ENCODE measurements around the gene TBL1XR1. TPM values are rescaled to one million over a fixed set of nuclear protein-coding genes. Genes with fewer than 3 reads are reported as not detected.

Gene TBL1XR1
- total and polyA plus RNA-seq, 2 of the 4 experiments (the other 2 are of a cell fraction): 25.2 to 170 TPM

DNA sequence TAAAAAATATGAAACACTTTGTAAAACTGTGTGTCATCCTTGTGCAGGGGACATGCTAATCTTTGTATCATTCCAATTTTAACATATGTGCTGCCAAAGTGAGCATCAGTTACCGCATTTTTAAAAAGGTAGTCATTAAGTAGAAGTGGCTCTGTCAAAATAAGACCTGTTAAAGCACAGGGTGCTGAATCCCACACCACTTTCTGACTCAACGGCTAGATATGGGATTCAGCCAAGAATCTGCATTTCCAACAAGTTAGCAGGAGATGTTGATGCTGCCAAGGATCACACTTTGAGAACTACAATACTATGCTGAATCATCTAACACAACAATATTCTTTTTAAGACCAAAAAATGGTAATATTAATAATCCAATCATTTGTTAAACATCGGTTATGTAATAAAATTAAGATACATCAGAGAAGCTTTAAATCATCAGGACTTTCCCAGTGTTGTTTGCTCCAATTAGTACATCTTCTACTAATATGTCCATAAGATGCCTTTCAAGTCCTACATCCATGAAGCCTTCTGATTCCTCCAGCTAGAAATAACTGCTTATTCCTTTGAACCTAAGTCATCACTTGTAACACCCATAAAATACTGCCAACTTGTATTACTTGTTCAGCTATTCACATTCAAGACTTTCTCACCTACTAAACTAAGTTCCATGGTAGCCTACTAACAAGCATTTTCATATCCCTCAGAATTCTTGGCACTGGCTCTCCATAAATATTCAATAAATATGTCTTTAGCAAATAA lies 71.1 kb downstream of the TBL1XR1 start:
- ChIA-PET POLR2A (ENCODE audit: unreplicated experiment) (interaction anchor here (0.7 kb wide), 1 partner anchor 560 kb away, joined by 3 read pairs; no protein-coding TSS in a partner anchor), CTCF (interaction anchor here (0.8 kb wide), 1 partner anchor 75 kb away, joined by 3 read pairs; no protein-coding TSS in a partner anchor)
- Histone ChIP-seq H2BK120ac (ENCODE audit: low read depth, low read length) (no peak overlapping the region), H2AFZ (replicated peaks; ENCODE audit: low read length, poor library complexity) (no peak overlapping the region), H3K4me1 (ENCODE audit: control insufficient read depth, insufficient read depth, low read length) (0 out of 2 replicates have a peak, but pooled peaks cover 2% of the 10 kb centered on the region), H3K27me3 (ENCODE audit: control insufficient read depth, insufficient read depth, low read length) (no peaks in the 10 kb centered on the region), H3K14ac (replicated peaks; ENCODE audit: low read depth, low read length) (no peak overlapping the region), H3K18ac (ENCODE audit: low read depth, low read length) (no peak overlapping the region), H2BK5ac (ENCODE audit: low read depth, low read length, poor library complexity, severe bottlenecking) (no peak overlapping the region), H2BK15ac (ENCODE audit: low read depth, low read length) (no peak overlapping the region), H4K5ac (ENCODE audit: low read depth, low read length) (no peak overlapping the region), H2BK20ac (ENCODE audit: low read depth, low read length) (no peak overlapping the region), H4K91ac (ENCODE audit: insufficient read depth, low read depth, low read length) (no peak overlapping the region), H3K4ac (ENCODE audit: low read depth, low read length) (no peak overlapping the region), H3K36me3 (ENCODE audit: control insufficient read depth, insufficient read depth, low read length) (no peaks in the 10 kb centered on the region), H3K79me1 (ENCODE audit: low read depth in 1 of 2, low read length in 2 of 2) (peaks cover 22 to 63% of the 10 kb centered on the region in 2 experiments), H3K9ac (ENCODE audit: low read depth, low read length) (no peak overlapping the region), H3K4me3 (ENCODE audit: insufficient read depth, low read depth, low read length) (no peak overlapping the region), H3K27ac (ENCODE audit: insufficient read depth, low read length) (no peak overlapping the region), H3K23ac (ENCODE audit: low read depth, low read length) (no peak overlapping the region), H4K8ac (ENCODE audit: low read depth in 2 of 2, low read length in 2 of 2) (no peak overlapping the region), H3K9me1 (ENCODE audit: insufficient read depth, low read length) (no peaks in the 10 kb centered on the region), H2AK9ac (replicated peaks; ENCODE audit: low read depth, low read length, poor library complexity) (no peak overlapping the region), H3K4me2 (ENCODE audit: low read depth, low read length) (peak overlapping the region; percentile 19; the same call in 1 of the 2 replicates), H4K20me1 (ENCODE audit: insufficient read depth, low read length) (peaks cover 75% of the 10 kb centered on the region), H2AK5ac (ENCODE audit: low read depth, low read length) (no peak overlapping the region), H3K56ac (ENCODE audit: extremely low read depth, insufficient read depth, low read length) (no peak overlapping the region), H3K9me3 (ENCODE audit: control insufficient read depth, insufficient read depth, low read length) (no peaks in the 10 kb centered on the region)
- intact Hi-C loops (cut with micrococcal nuclease): no loop called here
- dilution Hi-C loops (cut with HindIII; ENCODE audit: low sequenced_read_pairs, unreplicated experiment): no loop called here
- WGBS, 2 experiments (ENCODE audit: extremely low coverage in 2 of 2, insufficient read length in 1 of 2): no CpG with 5 or more reads among the region's 3 CpGs
- no TSS peak for BruUV-seq (replicated peaks)
- DNase-seq: peak; percentile 90
- peak; percentile 70 for ATAC-seq (ENCODE audit: low read depth)
- TF ChIP-seq MAZ (IDR thresholded peaks at IDR 0.05; ENCODE audit: borderline replicate concordance, low read depth, low read length): no peak
- peak; percentile 52; the same call in 1 of the 2 replicates for TF ChIP-seq NFE2L2 (IDR thresholded peaks at IDR 0.05; ENCODE audit: low read depth, low read length)
- peak; percentile 15; the same call in 1 of the 2 replicates for TF ChIP-seq MAFK (IDR thresholded peaks at IDR 0.05; ENCODE audit: low read depth, low read length)
- TF ChIP-seq RAD21 (IDR thresholded peaks at IDR 0.05; ENCODE audit: low read length): no peak
- TF ChIP-seq RCOR1 (IDR thresholded peaks at IDR 0.05; ENCODE audit: insufficient replicate concordance, low read length): no peak
- TF ChIP-seq, protein P1, sequence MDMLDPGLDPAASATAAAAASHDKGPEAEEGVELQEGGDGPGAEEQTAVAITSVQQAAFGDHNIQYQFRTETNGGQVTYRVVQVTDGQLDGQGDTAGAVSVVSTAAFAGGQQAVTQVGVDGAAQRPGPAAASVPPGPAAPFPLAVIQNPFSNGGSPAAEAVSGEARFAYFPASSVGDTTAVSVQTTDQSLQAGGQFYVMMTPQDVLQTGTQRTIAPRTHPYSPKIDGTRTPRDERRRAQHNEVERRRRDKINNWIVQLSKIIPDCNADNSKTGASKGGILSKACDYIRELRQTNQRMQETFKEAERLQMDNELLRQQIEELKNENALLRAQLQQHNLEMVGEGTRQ (IDR thresholded peaks at IDR 0.05; ENCODE audit: low read depth, low read length): no peak
- TF ChIP-seq BHLHE40 (IDR thresholded peaks at IDR 0.05; ENCODE audit: low read depth, low read length): peak; percentile 43; the same call in 1 of the 2 replicates
- TF ChIP-seq FOS (IDR thresholded peaks at IDR 0.05; ENCODE audit: low read depth, low read length): peak; percentile 17; the same call in 1 of the 2 replicates
- TF ChIP-seq POLR2A (IDR thresholded peaks at IDR 0.05; ENCODE audit: low read depth, low read length): no peak
- no peak for TF ChIP-seq CHD1 (IDR thresholded peaks at IDR 0.05; ENCODE audit: low read depth, low read length)
- TF ChIP-seq, protein P2, sequence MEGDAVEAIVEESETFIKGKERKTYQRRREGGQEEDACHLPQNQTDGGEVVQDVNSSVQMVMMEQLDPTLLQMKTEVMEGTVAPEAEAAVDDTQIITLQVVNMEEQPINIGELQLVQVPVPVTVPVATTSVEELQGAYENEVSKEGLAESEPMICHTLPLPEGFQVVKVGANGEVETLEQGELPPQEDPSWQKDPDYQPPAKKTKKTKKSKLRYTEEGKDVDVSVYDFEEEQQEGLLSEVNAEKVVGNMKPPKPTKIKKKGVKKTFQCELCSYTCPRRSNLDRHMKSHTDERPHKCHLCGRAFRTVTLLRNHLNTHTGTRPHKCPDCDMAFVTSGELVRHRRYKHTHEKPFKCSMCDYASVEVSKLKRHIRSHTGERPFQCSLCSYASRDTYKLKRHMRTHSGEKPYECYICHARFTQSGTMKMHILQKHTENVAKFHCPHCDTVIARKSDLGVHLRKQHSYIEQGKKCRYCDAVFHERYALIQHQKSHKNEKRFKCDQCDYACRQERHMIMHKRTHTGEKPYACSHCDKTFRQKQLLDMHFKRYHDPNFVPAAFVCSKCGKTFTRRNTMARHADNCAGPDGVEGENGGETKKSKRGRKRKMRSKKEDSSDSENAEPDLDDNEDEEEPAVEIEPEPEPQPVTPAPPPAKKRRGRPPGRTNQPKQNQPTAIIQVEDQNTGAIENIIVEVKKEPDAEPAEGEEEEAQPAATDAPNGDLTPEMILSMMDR (conservative IDR thresholded peaks at IDR 0.05; ENCODE audit: low read depth, low read length): no peak
- TF ChIP-seq CEBPB (IDR thresholded peaks at IDR 0.05; ENCODE audit: low read depth, low read length): no peak
- TF ChIP-seq MXI1 (IDR thresholded peaks at IDR 0.05; ENCODE audit: borderline replicate concordance, low read depth, low read length): no peak
- in situ Hi-C loops (cut with MboI; ENCODE audit: low sequenced_read_pairs): no loop called here

All from IMR-90 (cell line).